Measurements from ENCODE around the gene RIC3. TPM values are rescaled to one million over a fixed set of nuclear protein-coding genes. Genes with fewer than 3 reads are reported as not detected.

RIC3 gene
- total and polyA plus RNA-seq, 7 donors = 0.23 to 34.9 (median 14.7) TPM; not detected in 1

- Histone ChIP-seq H3K27ac (no peak overlapping the region), H3K4me3 (no peak overlapping the region), H3K4me1 (peaks cover 0 to 64% (median 52%) of the 10 kb centered on the region in 4 donors), H3K36me3 (no peaks in the 10 kb centered on the region), H3K9me3 (no peaks in the 10 kb centered on the region), H3K27me3 (no peaks in the 10 kb centered on the region)
- DNase-seq = no peak
- 88 to 93% methylated on average over 2 of the region's 2 CpGs for WGBS, 2 donors
- intact Hi-C loops (cut with DNase I) = no loop called here
- TF ChIP-seq POLR2AphosphoS5 (IDR thresholded peaks at IDR 0.05) (no peak), POLR2A (IDR thresholded peaks at IDR 0.05) (no peak), EP300 (IDR thresholded peaks at IDR 0.05) (no peak)
- TF ChIP-seq, protein P1, sequence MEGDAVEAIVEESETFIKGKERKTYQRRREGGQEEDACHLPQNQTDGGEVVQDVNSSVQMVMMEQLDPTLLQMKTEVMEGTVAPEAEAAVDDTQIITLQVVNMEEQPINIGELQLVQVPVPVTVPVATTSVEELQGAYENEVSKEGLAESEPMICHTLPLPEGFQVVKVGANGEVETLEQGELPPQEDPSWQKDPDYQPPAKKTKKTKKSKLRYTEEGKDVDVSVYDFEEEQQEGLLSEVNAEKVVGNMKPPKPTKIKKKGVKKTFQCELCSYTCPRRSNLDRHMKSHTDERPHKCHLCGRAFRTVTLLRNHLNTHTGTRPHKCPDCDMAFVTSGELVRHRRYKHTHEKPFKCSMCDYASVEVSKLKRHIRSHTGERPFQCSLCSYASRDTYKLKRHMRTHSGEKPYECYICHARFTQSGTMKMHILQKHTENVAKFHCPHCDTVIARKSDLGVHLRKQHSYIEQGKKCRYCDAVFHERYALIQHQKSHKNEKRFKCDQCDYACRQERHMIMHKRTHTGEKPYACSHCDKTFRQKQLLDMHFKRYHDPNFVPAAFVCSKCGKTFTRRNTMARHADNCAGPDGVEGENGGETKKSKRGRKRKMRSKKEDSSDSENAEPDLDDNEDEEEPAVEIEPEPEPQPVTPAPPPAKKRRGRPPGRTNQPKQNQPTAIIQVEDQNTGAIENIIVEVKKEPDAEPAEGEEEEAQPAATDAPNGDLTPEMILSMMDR (IDR thresholded peaks at IDR 0.05) = no peak
Measured at GRCh38 chr11:8065031-8065430, 103.8 kb downstream of the RIC3 start.

DNA sequence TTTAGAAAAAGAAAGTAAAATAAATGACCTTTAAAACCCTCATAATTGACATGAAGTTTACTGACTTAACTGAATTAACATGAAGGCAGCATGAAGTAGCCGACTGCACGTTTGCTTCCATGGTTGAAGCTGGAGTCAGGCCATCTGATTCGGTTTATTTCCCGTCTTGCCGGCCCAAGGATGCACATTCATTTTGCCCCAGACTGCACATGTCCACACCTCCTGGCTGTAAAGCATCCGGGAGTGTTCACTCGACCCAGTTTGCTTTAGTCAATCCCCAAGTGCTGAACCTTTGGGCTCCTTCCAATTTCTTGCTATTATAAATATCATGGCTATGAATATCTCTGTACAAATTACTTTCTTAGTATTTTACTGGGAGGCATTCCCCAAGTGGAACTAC, 105.5 kb downstream of the RIC3 start:
- H3K4me1 ChIP-seq = peaks cover 0 to 59% (median 40%) of the 10 kb centered on the region in 4 donors
- intact Hi-C loops (cut with DNase I) = no loop called here
- 31 to 61% methylated on average over 7 of the region's 7 CpGs for WGBS, 2 donors
- TF ChIP-seq POLR2A (IDR thresholded peaks at IDR 0.05) = no peak
- TF ChIP-seq POLR2AphosphoS5 (IDR thresholded peaks at IDR 0.05) = peak in 1 of 4 donors; percentile 54
- H3K4me3 ChIP-seq = no peak overlapping the region
- H3K27ac ChIP-seq = peak overlapping the region; percentile 61 to 83 (median 75)
- no peaks in the 10 kb centered on the region for H3K27me3 ChIP-seq
- DNase-seq = peak; percentile 85
- no peaks in the 10 kb centered on the region for H3K9me3 ChIP-seq
- no peaks in the 10 kb centered on the region for H3K36me3 ChIP-seq

- no peaks in the 10 kb centered on the region for H3K36me3 ChIP-seq
- no peak for DNase-seq
- TF ChIP-seq POLR2A (IDR thresholded peaks at IDR 0.05) (no peak), EP300 (IDR thresholded peaks at IDR 0.05) (no peak), POLR2AphosphoS5 (IDR thresholded peaks at IDR 0.05) (no peak)
- TF ChIP-seq, protein P1 (IDR thresholded peaks at IDR 0.05) = no peak
- peaks cover 0 to 59% (median 40%) of the 10 kb centered on the region in 4 donors for H3K4me1 ChIP-seq
- no peaks in the 10 kb centered on the region for H3K9me3 ChIP-seq
- WGBS, 2 donors = 84 to 86% methylated on average over 13 of the region's 13 CpGs
- intact Hi-C loops (cut with DNase I) = no loop called here
- no peak overlapping the region for H3K4me3 ChIP-seq
- no peaks in the 10 kb centered on the region for H3K27me3 ChIP-seq
- H3K27ac ChIP-seq = peak overlapping the region; percentile 61 to 83 (median 75)
Measured at GRCh38 chr11:8062781-8063257, 106.0 kb downstream of the RIC3 start.

DNA sequence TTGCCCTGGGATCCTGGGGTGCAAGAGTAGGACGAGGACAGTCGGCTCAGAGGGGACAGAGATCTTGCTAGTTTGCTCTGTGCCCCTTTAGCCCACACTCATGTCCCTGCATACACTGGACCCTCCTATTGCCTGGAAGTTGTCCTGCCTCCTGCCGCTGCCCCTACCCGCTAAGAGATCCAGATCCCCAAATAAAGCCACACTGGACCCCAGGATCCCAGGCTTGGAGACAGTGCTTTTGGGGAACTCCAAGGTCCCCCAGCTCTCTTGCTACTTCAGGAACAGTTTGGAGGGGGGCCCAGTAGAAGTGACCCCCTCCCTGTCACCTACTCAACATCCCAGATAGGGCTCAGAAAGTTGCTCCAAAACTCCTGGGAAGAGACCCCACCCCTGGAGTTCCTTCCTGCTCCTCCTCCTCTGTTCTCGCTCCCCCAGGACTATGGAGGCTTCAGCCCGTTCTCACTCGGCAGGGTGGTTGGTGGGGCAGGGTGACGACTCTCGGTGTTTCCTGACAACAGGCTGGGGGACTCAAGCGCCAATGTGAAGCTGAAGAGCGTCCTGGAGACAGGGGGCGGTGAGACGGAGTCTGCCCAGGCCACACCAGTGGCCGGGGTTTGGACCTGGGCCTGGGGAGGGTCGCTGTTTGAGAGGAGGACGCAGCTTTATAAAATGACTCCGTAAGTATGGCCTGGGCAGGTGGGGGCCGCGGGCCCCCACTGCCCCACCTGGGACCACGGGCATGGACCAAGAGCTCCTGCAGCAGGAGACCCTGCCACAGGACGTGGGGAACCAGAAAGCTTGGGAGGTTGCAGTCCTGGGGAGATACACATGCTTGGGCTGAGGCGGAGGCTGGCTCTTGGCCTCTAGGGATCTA, 107.0 kb downstream of the RIC3 start:
- TF ChIP-seq POLR2AphosphoS5 (IDR thresholded peaks at IDR 0.05) = no peak
- no peak for TF ChIP-seq EP300 (IDR thresholded peaks at IDR 0.05)
- TF ChIP-seq, protein P1 (IDR thresholded peaks at IDR 0.05) = no peak
- TF ChIP-seq POLR2A (IDR thresholded peaks at IDR 0.05) = no peak
- peak overlapping the region; percentile 61 to 83 (median 75) for H3K27ac ChIP-seq
- H3K4me1 ChIP-seq = peaks cover 0 to 64% (median 49%) of the 10 kb centered on the region in 4 donors
- no peaks in the 10 kb centered on the region for H3K36me3 ChIP-seq
- intact Hi-C loops (cut with DNase I) = no loop called here
- H3K9me3 ChIP-seq = no peaks in the 10 kb centered on the region
- peak; percentile 66 for DNase-seq
- WGBS, 2 donors = 94% methylated on average over 22 of the region's 22 CpGs
- H3K27me3 ChIP-seq = no peaks in the 10 kb centered on the region
- H3K4me3 ChIP-seq = no peak overlapping the region

- intact Hi-C loops (cut with DNase I) = no loop called here
- Histone ChIP-seq H3K36me3 (no peaks in the 10 kb centered on the region), H3K9me3 (no peaks in the 10 kb centered on the region), H3K4me1 (peaks cover 0 to 63% (median 49%) of the 10 kb centered on the region in 4 donors), H3K27ac (peak overlapping the region in 2 of 4 donors; percentile 15 to 83), H3K27me3 (no peaks in the 10 kb centered on the region), H3K4me3 (no peak overlapping the region)
- TF ChIP-seq, protein P1 (IDR thresholded peaks at IDR 0.05) = no peak
- no peak for TF ChIP-seq EP300 (IDR thresholded peaks at IDR 0.05)
- TF ChIP-seq POLR2AphosphoS5 (IDR thresholded peaks at IDR 0.05) = no peak
- TF ChIP-seq POLR2A (IDR thresholded peaks at IDR 0.05) = no peak
- DNase-seq = peak; percentile 65
- 89 to 93% methylated on average over 12 of the region's 12 CpGs for WGBS, 2 donors
Measured at GRCh38 chr11:8060801-8061554, 107.8 kb downstream of the RIC3 start.
